Non-pigmented ciliary epithelial cell (primary cell): ENCODE results near the gene HOXD11.

Experiments used
- DNase-seq: peaks from one replicate; pipeline ENCODE4 v3.0.0-alpha.2; 2010; ENCODE audit warnings: low read depth

Gene HOXD11

DNA sequence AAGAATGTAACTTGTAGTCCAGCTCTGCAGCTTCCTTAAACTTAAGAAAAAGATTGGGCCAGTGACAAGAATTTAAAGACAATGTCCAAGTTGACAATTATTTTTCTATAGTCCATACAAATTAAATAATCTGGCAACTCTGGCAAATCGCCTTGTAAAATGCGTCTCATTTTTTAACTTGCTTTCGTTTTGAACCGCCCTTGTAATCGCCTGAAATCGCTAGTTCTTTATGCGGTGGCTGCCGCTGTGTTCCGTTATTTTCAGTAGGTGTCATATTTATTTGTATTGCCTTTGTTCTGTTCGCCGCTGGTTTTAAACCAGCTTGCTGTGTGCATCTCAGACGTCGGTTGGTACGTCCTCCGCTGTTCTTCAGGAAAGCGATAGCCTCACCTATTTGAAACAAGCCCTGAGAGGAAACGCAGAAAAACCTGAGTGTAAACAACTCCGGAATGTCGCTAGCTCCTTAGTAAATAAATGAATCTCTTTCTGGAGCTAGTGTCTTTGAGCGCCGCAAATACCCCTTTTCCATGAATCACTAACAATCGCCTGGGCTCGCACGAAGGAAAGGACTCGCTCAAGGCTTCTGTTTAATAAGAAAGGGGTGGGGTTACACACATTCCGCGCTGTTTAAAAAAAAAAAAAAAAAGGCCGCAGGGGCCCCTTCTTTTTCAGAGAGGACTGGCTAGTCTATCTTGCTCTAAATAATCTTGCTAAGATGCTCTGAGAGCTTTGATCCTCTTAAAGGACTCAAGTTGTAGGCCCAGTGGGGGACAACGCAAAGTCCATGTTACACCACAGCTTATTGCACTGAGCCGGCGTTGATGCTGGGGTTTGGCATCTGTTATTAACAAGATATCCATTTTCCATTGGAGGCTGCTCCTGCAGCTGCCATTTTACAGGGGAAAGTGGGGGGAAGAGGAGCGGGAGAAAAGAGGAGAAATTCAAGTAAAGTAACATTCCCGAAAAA lies 25.4 kb downstream of the HOXD11 start:
- no peak for DNase-seq

GRCh38 chr2:176133389-176133788 lies 26.3 kb downstream of the HOXD11 start:
- DNase-seq = no peak

GRCh38 chr2:176134035-176134434 lies 27.0 kb downstream of the HOXD11 start:
- no peak for DNase-seq

GRCh38 chr2:176135035-176135440 lies 28.0 kb downstream of the HOXD11 start:
- no peak for DNase-seq

DNA sequence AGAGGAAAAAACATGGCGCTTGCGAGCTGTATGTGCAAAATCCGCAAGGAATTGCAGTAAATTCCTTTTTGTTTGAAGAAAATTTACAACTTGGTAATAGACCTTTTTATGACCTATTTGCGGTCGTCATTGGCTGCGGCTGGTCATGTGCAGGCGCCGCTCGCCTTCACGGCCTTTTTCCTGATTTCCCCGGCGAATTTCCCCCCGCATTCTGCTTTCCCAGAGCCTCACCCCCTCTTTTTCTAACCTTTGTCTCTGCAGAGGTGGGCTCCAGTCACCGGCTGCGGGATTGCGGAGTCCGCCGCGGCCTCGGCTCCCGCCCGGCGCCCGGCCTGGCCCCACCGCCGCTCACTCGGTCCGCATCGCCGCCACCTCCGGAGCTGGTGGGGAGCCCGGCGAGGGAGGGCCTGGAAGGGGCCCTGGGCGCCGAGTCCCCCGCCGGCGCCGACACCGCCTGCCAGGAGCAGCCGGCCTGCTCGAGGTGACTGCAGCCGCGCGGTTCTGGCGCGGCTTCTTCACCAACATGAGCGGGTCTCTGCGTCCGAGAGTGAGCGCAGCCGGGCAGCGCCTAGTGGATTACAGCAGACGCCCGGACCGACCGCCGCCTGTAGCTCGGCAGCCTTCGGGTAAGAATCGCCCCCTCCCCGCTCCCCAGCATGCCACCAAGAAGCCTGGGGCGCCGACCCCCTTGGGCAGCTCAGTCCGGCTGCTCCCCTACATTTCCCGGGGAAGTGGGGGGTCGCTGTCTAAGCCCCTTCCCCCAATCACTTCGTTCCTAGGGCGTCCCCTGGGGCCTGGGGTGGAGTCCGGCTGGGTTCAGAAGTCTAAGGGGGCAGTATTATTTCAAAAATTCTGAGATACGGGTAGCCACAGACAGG lies 29.5 kb downstream of the HOXD11 start:
- no peak for DNase-seq

GRCh38 chr2:176137252-176137580 lies 30.1 kb downstream of the HOXD11 start:
- DNase-seq = no peak

- DNase-seq = no peak
Measured at GRCh38 chr2:176137906-176138305, 30.8 kb downstream of the HOXD11 start.

DNA sequence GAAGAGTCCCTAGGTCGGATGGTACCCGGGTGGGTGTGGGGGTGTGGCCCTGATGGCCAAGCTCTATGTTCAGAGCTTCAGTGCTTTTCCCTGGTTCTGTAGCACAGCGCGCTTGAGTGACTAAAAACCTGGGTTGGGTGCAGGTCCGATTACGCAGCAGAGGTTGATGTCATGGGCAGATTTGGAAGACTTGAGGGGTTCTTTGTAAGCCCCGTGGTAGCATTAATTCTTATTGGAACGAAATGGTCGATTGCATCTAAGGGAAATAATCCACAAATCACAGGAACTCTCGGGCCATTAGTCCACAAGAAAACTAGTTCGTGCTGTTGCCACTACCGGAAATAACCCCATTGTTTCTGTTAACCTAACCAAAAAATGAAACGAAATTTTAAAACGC lies 31.4 kb downstream of the HOXD11 start:
- DNase-seq = no peak

GRCh38 chr2:176138923-176139660 lies 32.0 kb downstream of the HOXD11 start:
- no peak for DNase-seq

DNA sequence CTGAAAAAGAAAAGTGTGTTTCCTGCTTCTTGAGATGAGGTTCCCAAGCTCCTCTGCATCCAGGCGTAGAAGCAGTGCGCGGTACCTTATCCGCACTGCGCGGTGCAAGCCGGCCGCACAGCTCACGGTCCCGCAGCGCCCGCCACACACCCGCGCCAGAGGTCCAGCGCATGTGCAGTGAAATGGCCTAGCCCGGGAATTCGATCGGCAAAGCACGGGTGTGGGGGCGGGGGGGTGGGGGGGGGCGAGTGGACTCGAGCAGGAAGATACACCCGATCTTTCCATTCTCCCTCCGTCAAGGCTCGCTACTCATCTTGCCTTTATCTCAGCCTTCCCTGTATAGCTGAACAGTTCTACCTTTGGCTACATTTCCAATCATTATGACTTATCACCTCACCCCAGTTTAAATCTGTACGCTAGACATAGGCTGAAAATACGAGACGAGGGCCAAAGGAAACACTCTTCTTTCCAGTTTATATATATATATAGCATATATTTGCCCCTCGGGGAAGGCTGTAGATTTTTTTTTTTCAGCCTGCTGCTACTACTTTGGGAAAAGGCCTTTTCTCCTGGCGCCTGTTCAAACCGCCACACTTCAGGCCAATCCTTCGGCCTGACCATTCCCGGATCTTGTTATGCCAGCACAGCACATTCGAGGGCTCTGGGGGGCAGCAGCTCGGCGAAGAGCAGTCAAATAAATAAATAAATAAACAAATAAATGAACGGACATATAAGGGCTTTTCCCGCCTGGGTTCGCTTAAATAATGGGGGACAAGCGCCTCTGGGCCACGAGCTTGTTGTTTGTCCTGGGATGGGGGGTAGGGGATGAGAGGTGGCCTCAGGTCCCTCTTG lies 32.8 kb downstream of the HOXD11 start:
- no peak for DNase-seq

GRCh38 chr2:176140513-176141317 lies 33.6 kb downstream of the HOXD11 start:
- DNase-seq = no peak

DNA sequence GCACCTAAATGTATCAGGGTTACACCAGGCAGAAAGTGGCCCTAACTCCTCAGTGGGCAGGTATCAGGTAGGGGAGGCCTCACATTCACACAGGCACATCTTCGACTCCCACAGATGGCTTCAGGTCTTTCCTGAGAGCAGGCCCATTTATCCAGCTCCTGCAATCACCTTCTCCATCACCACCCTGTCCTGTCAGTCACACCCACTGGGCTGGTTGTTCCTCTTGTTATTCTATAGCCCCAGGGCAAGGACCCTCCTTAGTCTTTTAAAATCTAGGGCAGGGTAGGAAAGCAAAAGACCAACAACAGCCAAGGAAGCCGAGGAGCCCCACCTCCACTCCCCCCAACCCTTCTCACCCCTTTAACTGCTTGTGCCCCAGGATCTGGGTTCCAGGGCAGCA lies 35.2 kb downstream of the HOXD11 start:
- DNase-seq = no peak

GRCh38 chr2:176145085-176145969 lies 38.2 kb downstream of the HOXD11 start:
- DNase-seq = no peak

DNA sequence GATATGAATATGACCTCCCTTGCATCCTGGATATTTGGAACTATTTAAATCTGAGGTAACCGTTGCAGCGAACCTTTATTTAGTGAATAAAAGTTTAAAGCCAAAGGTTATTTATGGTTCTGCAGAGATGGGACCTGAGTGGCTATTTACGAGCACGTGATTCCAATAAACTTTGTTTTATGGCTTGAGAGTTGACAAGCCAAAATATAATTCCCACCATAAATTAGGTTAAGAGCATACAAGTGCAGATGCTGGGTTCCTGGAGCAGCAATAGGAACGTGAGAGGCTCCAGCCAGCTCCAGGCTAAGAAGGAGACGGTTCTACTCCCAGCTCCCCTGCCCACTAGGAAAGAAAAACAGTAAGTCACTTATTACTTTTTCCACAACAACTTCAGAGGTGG lies 39.0 kb downstream of the HOXD11 start:
- DNase-seq = no peak

DNA sequence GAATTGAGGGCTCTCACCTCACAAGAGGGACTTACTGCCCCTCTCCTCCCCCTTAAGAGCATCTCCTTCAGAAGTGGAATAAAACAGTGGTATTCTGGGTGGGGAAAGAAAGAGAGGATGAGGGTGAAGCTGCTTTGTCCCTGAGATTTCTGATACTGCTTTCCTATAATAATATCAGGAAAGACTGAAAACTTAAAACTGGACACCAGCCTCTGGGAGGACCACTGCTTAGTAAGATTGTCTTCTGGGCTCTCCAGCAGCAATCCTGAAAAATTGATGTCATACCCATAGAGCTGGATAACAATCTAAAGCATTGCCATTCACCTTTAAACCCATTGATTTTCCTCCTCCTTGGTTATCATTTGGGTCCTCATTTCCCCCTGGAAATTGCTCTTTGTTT lies 39.6 kb downstream of the HOXD11 start:
- DNase-seq = no peak

DNA sequence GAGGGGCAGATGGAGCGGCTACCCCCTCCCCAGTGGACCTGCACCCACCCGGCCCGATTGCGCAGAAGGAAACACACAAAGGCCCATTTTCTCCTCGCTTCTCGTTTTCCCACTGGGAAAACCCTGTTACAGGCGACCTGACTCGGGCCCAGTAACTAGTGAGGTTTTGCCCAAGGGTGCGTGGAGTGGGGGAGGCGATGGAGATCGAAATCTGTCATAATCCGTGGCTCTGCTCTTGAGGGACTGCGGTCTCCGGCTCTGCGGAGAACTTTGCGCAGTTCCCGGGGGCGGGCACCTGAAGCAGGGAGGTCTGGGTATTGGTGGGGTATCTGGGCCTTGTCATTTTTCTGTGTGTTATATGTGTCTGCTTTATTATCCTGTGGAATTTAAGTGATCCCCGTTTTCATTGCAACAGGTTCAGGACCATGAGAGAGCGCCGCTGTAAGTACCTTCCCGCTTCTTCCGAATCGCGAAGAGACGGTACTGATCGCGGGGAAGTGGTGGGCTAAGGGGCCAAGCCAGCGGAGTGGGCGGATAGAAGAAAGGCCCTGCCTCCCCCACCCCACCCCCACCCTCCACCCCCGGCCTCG lies 40.2 kb downstream of the HOXD11 start:
- DNase-seq = no peak

- DNase-seq = no peak
Measured at GRCh38 chr2:176147800-176148496, 40.9 kb downstream of the HOXD11 start.

- no peak for DNase-seq
Measured at GRCh38 chr2:176148751-176149421, 41.8 kb downstream of the HOXD11 start.
